Suprapubic skin (tissue), 4 donors: ENCODE results near the gene HSPA1B.

ENCODE experiments used
- CTCF ChIP-seq, 2 donors: fragments of 200-600 bp in 1 of 2; fragments of 450-650 bp in 1 of 2; sonication (generic) in 1 of 2; IDR thresholded peaks; one replicate each; pipeline ENCODE4 v1.5.1; 2016 to 2019; ENCODE audit warnings: antibody characterized with exemption in 2 of 2, mild to moderate bottlenecking in 1 of 2, moderate library complexity in 1 of 2
- EP300 ChIP-seq: sonication (generic); formaldehyde crosslinking; IDR thresholded peaks from one replicate; pipeline ENCODE4 v1.6.1; 2017; ENCODE audit warnings: antibody characterized with exemption
- POLR2A ChIP-seq, 2 donors: fragments of 450-650 bp; IDR thresholded peaks; one replicate each; pipeline ENCODE4 v1.6.1; 2017; ENCODE audit warnings: antibody characterized with exemption in 2 of 2, mild to moderate bottlenecking in 2 of 2, moderate library complexity in 2 of 2
- POLR2AphosphoS5 ChIP-seq, 3 donors: sonication (generic); formaldehyde crosslinking; IDR thresholded peaks; one replicate each; pipeline ENCODE4 v1.6.1; 2017; ENCODE audit warnings: antibody characterized with exemption in 3 of 3

- TF ChIP-seq POLR2AphosphoS5 (IDR thresholded peaks at IDR 0.05), result peak; percentile 97 to 99 (median 97)
- TF ChIP-seq POLR2A (IDR thresholded peaks at IDR 0.05), result peak; percentile 99 to 100
- no peak for TF ChIP-seq CTCF (IDR thresholded peaks at IDR 0.05)
- TF ChIP-seq EP300, result no peak
Measured at GRCh38 chr6:31827286-31828079, at the start of gene HSPA1B.
